Astrocyte of the spinal cord (primary cell): ENCODE results near the gene PGP.
"Not testable (repeated sequence)": the region's sequence is repeated elsewhere in the genome, so short reads cannot be mapped to it uniquely, and the experiment has no call there.

ENCODE experiments used
- DNase-seq: peaks from one replicate; pipeline ENCODE4 v3.0.0; 2011; ENCODE audit warnings: low read depth, low spot score
- H3K4me3 ChIP-seq: 2 replicates; pipeline ENCODE4 v1.5.1; 2011; ENCODE audit warnings: low read depth, mild to moderate bottlenecking, low read length, moderate library complexity
- in situ Hi-C: cut with HindIII; loops from 2 replicates; pipeline ENCODE4 v1.10.0; 2017; ENCODE audit warnings: low sequenced_read_pairs
- TF ChIP-seq, protein P1 (sequence below): IDR thresholded peaks from 2 replicates; pipeline ENCODE4 v1.5.1; 2012; ENCODE audit warnings: low read depth, mild to moderate bottlenecking, low read length, inconsistent platforms

Gene PGP

DNA sequence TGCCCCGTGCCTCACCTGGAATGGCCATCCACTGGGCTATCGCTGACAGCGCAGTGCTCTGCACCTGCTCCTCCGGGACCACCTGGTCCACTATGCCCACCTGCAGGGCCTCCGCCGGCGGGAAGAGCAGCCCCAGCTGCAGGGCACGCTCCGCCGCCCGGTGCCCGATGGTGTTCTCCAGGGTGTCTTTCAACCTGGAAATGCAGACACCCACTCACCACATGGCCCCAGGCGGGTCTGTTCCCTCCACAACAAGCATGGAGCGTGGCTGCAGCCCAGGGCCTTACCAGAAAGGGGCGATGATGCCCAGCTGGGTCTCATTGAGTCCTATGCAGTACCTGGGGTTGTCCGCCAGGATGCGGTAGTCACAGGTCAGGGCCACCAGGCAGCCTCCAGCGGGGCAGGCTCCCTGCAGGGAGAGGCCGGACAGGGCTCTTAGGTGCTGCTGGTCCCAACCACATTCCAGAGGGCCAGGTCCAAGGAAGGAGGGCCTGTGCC is 28.4 kb upstream of the PGP start:
- TF ChIP-seq, protein P1, sequence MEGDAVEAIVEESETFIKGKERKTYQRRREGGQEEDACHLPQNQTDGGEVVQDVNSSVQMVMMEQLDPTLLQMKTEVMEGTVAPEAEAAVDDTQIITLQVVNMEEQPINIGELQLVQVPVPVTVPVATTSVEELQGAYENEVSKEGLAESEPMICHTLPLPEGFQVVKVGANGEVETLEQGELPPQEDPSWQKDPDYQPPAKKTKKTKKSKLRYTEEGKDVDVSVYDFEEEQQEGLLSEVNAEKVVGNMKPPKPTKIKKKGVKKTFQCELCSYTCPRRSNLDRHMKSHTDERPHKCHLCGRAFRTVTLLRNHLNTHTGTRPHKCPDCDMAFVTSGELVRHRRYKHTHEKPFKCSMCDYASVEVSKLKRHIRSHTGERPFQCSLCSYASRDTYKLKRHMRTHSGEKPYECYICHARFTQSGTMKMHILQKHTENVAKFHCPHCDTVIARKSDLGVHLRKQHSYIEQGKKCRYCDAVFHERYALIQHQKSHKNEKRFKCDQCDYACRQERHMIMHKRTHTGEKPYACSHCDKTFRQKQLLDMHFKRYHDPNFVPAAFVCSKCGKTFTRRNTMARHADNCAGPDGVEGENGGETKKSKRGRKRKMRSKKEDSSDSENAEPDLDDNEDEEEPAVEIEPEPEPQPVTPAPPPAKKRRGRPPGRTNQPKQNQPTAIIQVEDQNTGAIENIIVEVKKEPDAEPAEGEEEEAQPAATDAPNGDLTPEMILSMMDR: no peak
- in situ Hi-C loops: no loop called here
- H3K4me3 ChIP-seq: no peak overlapping the region
- DNase-seq: no peak

DNA sequence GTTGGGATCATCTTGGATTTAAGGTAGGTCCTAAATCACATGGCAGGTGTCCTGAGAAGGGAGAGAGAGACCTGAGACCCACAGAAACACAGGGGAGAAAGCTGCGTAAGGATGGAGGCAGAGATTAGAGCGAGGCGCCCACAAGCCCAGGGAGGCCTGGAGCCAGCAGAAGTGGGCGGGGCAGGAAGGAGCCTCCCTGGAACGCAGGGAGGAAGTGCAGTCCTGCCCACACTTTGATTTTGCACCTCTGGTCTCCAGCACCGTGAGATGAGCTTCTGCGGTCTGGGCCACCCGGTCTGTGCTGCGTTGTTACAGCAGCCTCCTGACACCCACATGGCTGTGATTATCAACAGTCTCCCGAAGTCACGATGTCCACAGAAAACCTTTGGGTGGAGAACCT is 28.0 kb upstream of the PGP start:
- in situ Hi-C loops: no loop called here
- no peak overlapping the region for H3K4me3 ChIP-seq
- no peak for DNase-seq
- TF ChIP-seq, protein P1: no peak

GRCh38 chr16:2240331-2240730 is 25.7 kb upstream of the PGP start:
- in situ Hi-C loops, DNase-seq, H3K4me3 ChIP-seq: not testable (repeated sequence)

DNA sequence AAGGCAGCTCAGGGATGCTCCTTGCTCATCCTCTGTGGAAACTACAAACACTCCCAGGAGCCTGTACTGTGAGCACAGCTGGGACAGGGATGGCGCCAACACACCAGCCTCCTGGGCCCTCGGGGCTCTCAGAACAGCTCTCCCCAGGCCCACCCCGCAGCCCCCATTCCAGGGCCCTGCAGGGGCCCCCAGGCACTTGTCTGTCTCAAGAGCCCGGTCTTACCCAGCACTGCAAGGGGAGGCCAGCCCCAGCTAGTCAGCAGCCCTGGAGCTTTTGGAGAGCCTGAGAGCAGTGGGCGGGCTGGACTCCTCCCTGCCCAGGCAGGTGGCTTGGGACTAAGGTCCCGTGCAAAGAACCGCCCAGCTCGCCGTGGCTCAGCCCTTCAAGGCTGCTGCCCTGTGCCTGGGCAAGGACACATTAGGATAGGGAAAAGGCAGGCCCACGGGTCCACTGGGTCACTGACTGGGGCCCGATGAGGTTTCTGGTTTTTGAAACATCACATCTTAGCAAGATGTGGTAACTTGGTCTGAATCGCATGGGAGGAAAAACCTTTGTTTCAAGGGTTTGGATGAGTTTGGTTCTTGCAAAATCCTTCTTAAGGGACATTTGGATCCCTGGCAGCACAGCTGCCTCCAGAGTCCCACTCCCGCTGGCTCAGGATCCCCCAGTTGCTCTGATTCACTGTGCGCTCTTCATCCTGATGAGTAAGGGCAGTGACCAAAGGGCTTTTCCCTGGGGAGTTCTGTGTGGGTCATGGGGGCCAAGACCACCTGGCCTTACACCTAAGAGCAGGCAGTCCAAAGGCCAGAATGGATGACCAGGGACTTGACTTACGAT is 24.4 kb upstream of the PGP start:
- no peak for DNase-seq
- H3K4me3 ChIP-seq: no peak overlapping the region
- TF ChIP-seq, protein P1: no peak
- in situ Hi-C loops: no loop called here

DNA sequence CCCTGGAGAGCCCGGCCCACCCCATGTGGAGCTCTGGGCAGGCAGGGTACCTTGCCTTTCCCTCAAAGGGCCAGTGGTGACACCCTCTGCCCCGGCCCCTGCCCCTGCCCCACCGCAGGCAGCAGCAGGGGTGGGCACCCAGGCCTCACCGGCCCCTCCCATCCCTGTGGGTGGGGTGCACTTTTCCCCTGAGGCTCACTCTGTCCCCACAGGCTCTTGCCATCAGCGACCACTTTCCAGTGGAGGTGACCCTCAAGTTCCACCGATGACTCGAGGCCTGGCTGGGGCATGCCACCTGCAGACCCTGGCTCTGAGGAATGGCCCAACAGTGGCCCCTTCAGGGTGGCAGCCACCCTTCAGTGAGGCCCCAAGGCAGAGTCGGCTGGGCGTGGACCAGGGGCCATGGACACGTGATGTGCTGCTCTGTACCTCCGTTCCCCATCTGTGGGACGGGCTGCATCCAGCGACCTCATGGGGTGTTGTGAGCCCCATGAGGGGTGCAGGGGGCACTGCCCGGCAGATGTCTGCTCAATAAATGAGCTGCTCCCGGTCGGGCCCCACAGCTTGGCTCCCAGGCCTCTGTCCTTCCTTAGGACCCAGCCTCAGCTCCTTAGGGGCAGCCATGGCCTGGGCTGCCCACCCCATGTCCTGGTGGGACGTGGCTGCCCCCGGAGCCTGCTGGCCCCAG is 23.7 kb upstream of the PGP start:
- in situ Hi-C loops: no loop called here
- DNase-seq: no peak
- TF ChIP-seq, protein P1: no peak
- no peak overlapping the region for H3K4me3 ChIP-seq

- TF ChIP-seq, protein P1: no peak
- no peak overlapping the region for H3K4me3 ChIP-seq
- in situ Hi-C loops: no loop called here
- DNase-seq: no peak
These were observed 23.0 kb upstream of the PGP start for GRCh38 chr16:2237493-2238149.
